Brain pericyte (primary cell): Measurements from ENCODE around the gene TMEM244.
"Not testable (repeated sequence)": the region's sequence is repeated elsewhere in the genome, so short reads cannot be mapped to it uniquely, and the experiment has no call there.

Experiments
- DNase-seq: peaks from one replicate; pipeline ENCODE4 v3.0.0-alpha.2; 2012; ENCODE audit warnings: low read depth, low spot score

TMEM244 gene

GRCh38 chr6:129867403-129867802 lies 6.3 kb upstream of the TMEM244 start:
- no peak for DNase-seq

GRCh38 chr6:129866688-129867087 lies 5.6 kb upstream of the TMEM244 start:
- no peak for DNase-seq

GRCh38 chr6:129866256-129866655 lies 5.1 kb upstream of the TMEM244 start:
- no peak for DNase-seq

- no peak for DNase-seq
These were observed 3.9 kb upstream of the TMEM244 start for GRCh38 chr6:129865013-129865412.

DNA sequence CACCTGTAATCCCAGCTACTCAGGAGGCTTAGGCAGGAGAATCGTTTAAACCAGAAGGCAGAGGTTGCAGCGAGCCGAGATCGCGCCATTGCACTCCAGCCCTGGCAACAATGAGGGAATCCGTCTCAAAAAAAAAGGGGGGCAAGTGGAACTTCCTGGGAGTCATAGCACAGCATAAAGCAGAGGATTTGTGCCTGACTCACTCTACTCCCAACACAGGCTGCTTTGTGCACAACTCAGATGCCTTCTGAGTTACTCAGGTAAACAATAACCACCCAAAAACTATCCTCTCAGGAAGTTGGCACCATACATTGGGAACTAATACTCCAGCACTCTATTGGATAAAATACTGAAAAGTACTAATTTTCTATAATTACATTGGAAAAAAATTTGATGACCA lies 2.5 kb upstream of the TMEM244 start:
- DNase-seq = no peak

DNA sequence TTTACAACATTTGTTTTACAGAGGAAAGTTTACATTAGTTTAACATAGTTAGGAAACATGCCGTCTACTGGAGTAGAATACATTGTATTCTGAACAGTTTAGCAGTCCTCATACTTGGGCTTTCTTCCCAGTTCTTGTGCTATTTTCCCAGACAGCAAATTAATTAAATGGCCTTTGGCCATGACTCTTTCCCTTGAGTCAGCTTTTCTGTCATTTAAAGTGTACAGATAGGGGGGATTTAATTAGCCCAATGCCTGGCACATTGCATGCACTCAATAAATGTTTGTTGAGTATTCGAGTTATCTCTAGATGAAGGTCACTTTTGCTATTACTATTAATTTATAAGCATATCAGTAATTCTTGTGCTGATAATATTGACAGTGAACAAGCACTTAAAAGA lies 1.6 kb downstream of the TMEM244 start:
- no peak for DNase-seq

GRCh38 chr6:129857838-129858237 lies 3.3 kb downstream of the TMEM244 start:
- no peak for DNase-seq

- DNase-seq = no peak
These were observed 7.0 kb downstream of the TMEM244 start for GRCh38 chr6:129853996-129854711.

DNA sequence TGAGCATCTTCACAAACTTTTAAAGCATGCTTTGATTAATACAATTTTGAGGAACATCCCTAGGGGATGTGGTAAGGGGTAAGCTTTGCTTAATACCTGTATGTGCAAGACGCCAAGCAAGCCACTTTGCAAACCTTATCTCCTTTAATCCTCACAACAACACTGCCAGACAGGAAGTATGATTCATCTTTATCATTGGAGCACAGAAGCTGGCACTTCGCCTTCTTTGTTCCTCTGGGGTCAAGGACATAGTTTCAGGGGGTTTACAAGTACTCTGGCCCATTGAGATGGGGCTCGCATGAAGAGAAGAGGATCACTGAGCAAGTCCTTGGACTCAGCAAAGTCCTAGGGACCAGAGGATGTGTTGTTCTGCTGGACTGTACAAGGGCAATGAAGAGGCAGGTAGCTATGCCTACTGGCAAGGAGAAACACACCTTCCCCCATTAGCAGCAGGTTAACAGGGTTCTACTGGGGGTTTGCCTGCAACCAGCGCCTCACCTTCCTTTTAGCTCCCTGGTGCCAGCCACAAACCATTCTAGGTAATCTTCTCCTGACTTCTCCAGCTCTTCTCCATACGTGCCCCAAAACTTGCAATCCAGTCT lies 8.8 kb downstream of the TMEM244 start:
- no peak for DNase-seq

GRCh38 chr6:129849456-129849855 lies 11.7 kb downstream of the TMEM244 start:
- DNase-seq = no peak

- no peak for DNase-seq
These were observed 14.4 kb downstream of the TMEM244 start for GRCh38 chr6:129846761-129847160.

GRCh38 chr6:129845696-129846095 lies 15.4 kb downstream of the TMEM244 start:
- no peak for DNase-seq

DNA sequence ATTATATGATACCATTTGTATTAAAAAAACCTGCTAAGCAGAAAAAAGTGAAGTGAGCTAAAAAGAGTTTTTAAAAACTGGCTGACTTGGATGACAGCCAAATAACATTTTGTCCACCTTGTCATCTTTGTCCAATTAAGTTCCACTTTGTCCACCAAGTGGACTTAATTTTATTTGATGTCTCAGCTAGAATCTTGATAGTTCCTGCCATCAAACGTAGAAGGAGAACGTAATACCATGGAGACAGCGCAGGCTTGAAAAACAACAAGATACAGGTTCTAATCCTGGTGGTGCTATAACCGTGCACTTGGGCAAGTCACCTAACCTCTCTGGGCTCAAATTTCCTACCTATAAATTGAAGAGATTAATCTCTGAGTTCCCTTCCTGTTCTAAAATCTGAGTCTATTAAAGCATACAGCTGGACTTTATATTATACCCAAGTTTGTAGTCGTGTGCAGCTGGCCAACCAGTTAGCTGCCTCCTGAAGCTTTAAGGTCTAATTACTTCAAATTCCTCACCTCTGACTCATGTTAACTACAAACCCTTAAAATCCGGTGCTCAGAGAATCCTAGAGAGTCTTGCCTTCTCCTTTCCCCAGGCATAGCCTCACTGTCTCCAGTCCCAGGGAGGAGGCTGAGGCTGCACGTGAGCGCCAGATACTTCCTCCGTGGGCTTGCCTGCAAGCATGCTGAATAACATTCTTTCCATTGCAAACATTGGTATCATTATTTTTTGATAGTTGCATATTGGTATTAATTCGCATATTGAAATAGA lies 16.8 kb downstream of the TMEM244 start:
- no peak for DNase-seq

- no peak for DNase-seq
These were observed 17.5 kb downstream of the TMEM244 start for GRCh38 chr6:129843573-129843972.

GRCh38 chr6:129842881-129843409 lies 18.2 kb downstream of the TMEM244 start:
- DNase-seq = no peak

DNA sequence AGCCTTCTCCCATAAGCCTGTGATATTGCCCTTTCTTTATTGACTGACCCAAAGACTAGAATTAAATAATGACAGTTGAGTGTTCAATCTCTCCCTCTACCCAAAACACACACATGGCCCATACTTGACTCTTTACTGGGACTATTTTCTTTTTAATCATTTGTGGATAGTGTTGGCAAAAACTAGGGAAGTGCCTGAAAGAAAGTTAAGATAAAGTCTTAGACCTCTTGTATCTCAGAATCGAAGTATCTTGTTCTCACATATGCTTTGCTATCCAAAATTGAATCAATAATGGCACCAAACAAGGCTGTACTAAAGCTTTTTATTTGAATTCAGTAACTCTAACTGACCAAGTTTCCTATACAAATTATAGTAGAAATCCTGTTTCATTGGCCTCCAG lies 19.0 kb downstream of the TMEM244 start:
- DNase-seq = no peak

DNA sequence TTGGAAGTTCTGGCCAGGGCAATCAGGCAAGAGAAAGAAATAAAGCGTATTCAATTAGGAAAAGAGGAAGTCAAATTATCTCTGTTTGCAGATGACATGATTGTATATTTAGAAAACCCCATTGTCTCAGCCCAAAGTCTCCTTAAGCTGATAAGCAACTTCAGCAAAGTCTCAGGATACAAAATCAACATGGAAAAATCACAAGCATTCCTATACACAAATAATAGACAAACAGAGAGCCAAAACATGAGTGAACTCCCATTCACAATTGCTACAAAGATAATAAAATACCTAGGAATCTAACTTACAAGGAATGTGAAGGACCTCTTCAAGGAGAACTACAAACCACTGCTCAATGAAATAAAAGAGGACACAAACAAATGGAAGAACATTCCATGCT lies 21.6 kb downstream of the TMEM244 start:
- not testable (repeated sequence) for DNase-seq

DNA sequence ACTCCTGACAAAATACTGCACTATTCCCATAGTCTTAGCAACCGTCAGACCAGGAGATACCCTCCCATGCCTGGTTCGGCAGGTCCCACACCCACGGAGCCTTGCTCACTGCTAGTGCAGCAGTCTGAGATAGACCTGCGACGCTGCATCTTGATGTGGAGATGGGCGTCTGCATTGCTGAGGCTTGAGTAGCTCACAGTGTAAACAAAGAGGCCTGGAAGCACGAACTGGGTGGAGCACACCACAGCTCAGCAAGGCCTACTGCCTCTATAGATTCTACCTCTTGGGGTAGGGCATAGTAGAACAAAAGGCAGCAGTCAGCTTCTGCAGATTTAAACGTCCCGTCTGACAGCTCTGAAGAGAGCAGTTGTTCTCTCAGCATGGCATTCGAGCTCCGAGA lies 25.4 kb downstream of the TMEM244 start:
- no peak for DNase-seq

GRCh38 chr6:129832299-129832698 lies 28.8 kb downstream of the TMEM244 start:
- no peak for DNase-seq

GRCh38 chr6:129828229-129828628 lies 32.9 kb downstream of the TMEM244 start:
- DNase-seq = no peak

DNA sequence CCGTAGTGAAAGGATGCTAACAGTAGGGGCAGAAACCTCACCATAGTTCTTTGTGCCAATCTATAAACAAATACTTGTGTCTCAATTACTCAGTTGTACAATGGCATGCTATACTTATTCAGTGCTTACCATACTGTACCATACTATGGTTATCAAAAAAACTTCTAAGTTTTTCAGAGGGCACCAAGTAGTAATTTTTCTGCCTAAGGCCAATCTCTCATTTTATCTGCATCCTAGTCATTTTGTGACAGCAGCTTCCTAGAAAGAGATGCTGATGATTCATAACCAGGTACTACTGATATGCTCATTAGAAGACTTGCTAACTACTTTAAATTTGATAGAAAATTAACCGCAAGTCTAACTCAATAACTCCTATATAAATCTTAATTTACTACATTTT lies 42.9 kb downstream of the TMEM244 start:
- no peak for DNase-seq

DNA sequence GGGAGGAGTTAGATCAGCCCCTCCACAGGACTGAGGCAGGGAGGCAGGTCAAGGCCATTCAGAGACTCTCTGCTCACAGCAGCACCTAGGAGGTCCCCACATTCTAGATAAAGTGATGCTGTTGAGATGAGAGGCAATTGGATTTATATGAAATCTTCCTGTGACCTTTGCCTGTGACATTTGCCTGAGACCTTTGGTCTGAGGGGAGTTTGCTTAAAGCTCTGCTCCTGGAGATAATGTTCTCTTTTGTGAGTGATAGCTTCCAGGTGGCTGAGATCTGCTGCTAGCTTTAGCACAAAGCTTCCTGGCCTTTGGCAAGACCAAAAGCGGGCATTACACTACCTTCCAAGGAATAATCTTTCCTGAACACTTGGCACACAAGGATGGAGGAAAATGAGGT lies 43.3 kb downstream of the TMEM244 start:
- DNase-seq = no peak

DNA sequence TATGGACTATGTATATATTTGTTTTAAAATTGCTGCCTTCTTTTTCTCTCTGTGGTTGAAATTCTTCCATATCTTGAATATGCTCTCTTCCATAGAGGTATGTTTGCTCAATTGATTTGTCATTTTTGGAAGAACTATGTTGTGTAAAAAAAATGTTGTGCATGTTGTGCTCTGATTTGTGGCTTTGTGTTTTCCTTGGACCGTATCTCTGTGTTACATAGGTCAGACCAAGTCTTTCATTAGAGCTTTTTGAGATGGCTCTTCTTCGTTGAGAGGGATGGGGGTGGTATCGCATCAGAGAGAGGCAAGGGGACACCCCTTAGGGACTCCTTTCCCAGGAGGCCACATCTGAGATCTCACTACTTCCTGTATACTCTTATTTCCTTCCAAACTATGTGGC lies 43.8 kb downstream of the TMEM244 start:
- DNase-seq = no peak
